Measurements from ENCODE around the gene MAP2K1. TPM values are rescaled to one million over a fixed set of nuclear protein-coding genes. Genes with fewer than 3 reads are reported as not detected.

MAP2K1 gene
- total and polyA plus RNA-seq, 5 donors from 2014 or later = 34.2 to 49.0 (median 38.6) TPM

GRCh38 chr15:66489179-66489791 is 102.6 kb downstream of the MAP2K1 start:
- Mint-ChIP-seq H3K4me1 (peaks cover 0 to 15% (median 8%) of the 10 kb centered on the region in 4 donors), H3K27me3 (no peaks in the 10 kb centered on the region), H3K36me3 (peaks cover 37% of the 10 kb centered on the region), H3K9me3 (no peaks in the 10 kb centered on the region), H3K4me3 (no peak overlapping the region), H3K27ac (peak overlapping the region in 1 of 3 donors; percentile 58)
- Histone ChIP-seq H3K27ac (ENCODE audit: insufficient read depth, low read length, poor library complexity, severe bottlenecking) (no peak overlapping the region), H3K36me3 (ENCODE audit: control insufficient read depth, insufficient read depth, low read length) (peaks cover 90% of the 10 kb centered on the region), H3K9me3 (ENCODE audit: control insufficient read depth in 2 of 2, low read length in 2 of 2) (no peaks in the 10 kb centered on the region), H3K4me3 (ENCODE audit: low read depth, low read length) (no peak overlapping the region), H3K4me1 (ENCODE audit: control insufficient read depth, insufficient read depth, low read length, poor library complexity, severe bottlenecking) (no peaks in the 10 kb centered on the region), H3K27me3 (ENCODE audit: control insufficient read depth, insufficient read depth, low read length) (no peaks in the 10 kb centered on the region)
- ATAC-seq (ENCODE audit: low read depth in 2 of 2) (no peak), DNase-seq (no peak)

GRCh38 chr15:66491846-66492245 is 105.1 kb downstream of the MAP2K1 start:
- Mint-ChIP-seq H3K36me3 (peaks cover 36% of the 10 kb centered on the region), H3K27me3 (no peaks in the 10 kb centered on the region), H3K4me1 (peaks cover 5 to 36% (median 20%) of the 10 kb centered on the region in 4 donors), H3K27ac (peak overlapping the region in 1 of 3 donors; percentile 49), H3K9me3 (no peaks in the 10 kb centered on the region), H3K4me3 (no peak overlapping the region)
- peaks cover 83% of the 10 kb centered on the region for H3K36me3 ChIP-seq (ENCODE audit: control insufficient read depth, insufficient read depth, low read length)
- H3K9me3 ChIP-seq (ENCODE audit: control insufficient read depth in 2 of 2, low read length in 2 of 2) = no peaks in the 10 kb centered on the region
- no peak for DNase-seq
- no peaks in the 10 kb centered on the region for H3K27me3 ChIP-seq (ENCODE audit: control insufficient read depth, insufficient read depth, low read length)
- no peak for ATAC-seq (ENCODE audit: low read depth in 2 of 2)
- H3K4me1 ChIP-seq (ENCODE audit: control insufficient read depth, insufficient read depth, low read length, poor library complexity, severe bottlenecking) = peaks cover 11% of the 10 kb centered on the region
- H3K27ac ChIP-seq (ENCODE audit: insufficient read depth, low read length, poor library complexity, severe bottlenecking) = no peak overlapping the region
- H3K4me3 ChIP-seq (ENCODE audit: low read depth, low read length) = no peak overlapping the region

GRCh38 chr15:66494262-66494661 is 107.5 kb downstream of the MAP2K1 start:
- Mint-ChIP-seq H3K4me1 (peaks cover 9 to 59% (median 36%) of the 10 kb centered on the region in 4 donors), H3K27me3 (peaks cover 5% of the 10 kb centered on the region), H3K4me3 (peak overlapping the region in 2 of 4 donors; percentile 17 to 44), H3K27ac (peak overlapping the region in 1 of 3 donors; percentile 32), H3K9me3 (no peaks in the 10 kb centered on the region), H3K36me3 (peaks cover 41% of the 10 kb centered on the region)
- Histone ChIP-seq H3K4me1 (ENCODE audit: control insufficient read depth, insufficient read depth, low read length, poor library complexity, severe bottlenecking) (peaks cover 24% of the 10 kb centered on the region), H3K4me3 (ENCODE audit: low read depth, low read length) (no peak overlapping the region), H3K36me3 (ENCODE audit: control insufficient read depth, insufficient read depth, low read length) (peaks cover 73% of the 10 kb centered on the region), H3K27ac (ENCODE audit: insufficient read depth, low read length, poor library complexity, severe bottlenecking) (no peak overlapping the region), H3K27me3 (ENCODE audit: control insufficient read depth, insufficient read depth, low read length) (no peaks in the 10 kb centered on the region), H3K9me3 (ENCODE audit: control insufficient read depth in 2 of 2, low read length in 2 of 2) (no peaks in the 10 kb centered on the region)
- DNase-seq (no peak), ATAC-seq (ENCODE audit: low read depth in 2 of 2) (no peak)

GRCh38 chr15:66496951-66497501 is 110.3 kb downstream of the MAP2K1 start:
- peaks cover 24% of the 10 kb centered on the region for H3K4me1 ChIP-seq (ENCODE audit: control insufficient read depth, insufficient read depth, low read length, poor library complexity, severe bottlenecking)

GRCh38 chr15:66497502-66498455 is 111.1 kb downstream of the MAP2K1 start, which contains the start of gene SNAPC5:
Gene SNAPC5, minus strand, starts transcription at chr15:66497762. Its CDS starts 31 bp downstream, at chr15:66497731.
- Mint-ChIP-seq H3K27ac (peak within 1 kb of the TSS; percentile 97 to 100 (median 99)), H3K9me3 (no peaks in the 10 kb centered on the region), H3K4me3 (peak within 1 kb of the TSS; percentile 97 to 99 (median 98)), H3K4me1 (peaks cover 14 to 71% (median 41%) of the 10 kb centered on the region in 4 donors), H3K27me3 (peaks cover 5% of the 10 kb centered on the region), H3K36me3 (peaks cover 51% of the 10 kb centered on the region)
- Histone ChIP-seq H3K27ac (ENCODE audit: insufficient read depth, low read length, poor library complexity, severe bottlenecking) (peak within 1 kb of the TSS; percentile 92), H3K36me3 (ENCODE audit: control insufficient read depth, insufficient read depth, low read length) (peaks cover 74% of the 10 kb centered on the region), H3K4me1 (ENCODE audit: control insufficient read depth, insufficient read depth, low read length, poor library complexity, severe bottlenecking) (peaks cover 30% of the 10 kb centered on the region), H3K4me3 (ENCODE audit: low read depth, low read length) (peak within 1 kb of the TSS; percentile 96), H3K27me3 (ENCODE audit: control insufficient read depth, insufficient read depth, low read length) (no peaks in the 10 kb centered on the region), H3K9me3 (ENCODE audit: control insufficient read depth in 2 of 2, low read length in 2 of 2) (no peaks in the 10 kb centered on the region)
- DNase-seq (peak; percentile 96 to 97 (median 97)), ATAC-seq (ENCODE audit: low read depth in 2 of 2) (peak; percentile 91 to 92)

More at GRCh38 chr15:66496951-66497501, 110.3 kb downstream of the MAP2K1 start:
- Histone ChIP-seq H3K9me3 (ENCODE audit: control insufficient read depth in 2 of 2, low read length in 2 of 2) (no peaks in the 10 kb centered on the region), H3K27me3 (ENCODE audit: control insufficient read depth, insufficient read depth, low read length) (no peaks in the 10 kb centered on the region), H3K36me3 (ENCODE audit: control insufficient read depth, insufficient read depth, low read length) (peaks cover 74% of the 10 kb centered on the region), H3K27ac (ENCODE audit: insufficient read depth, low read length, poor library complexity, severe bottlenecking) (peak overlapping the region; percentile 92), H3K4me3 (ENCODE audit: low read depth, low read length) (peak overlapping the region; percentile 96)
- H3K36me3 Mint-ChIP-seq = peaks cover 43% of the 10 kb centered on the region
- peak in 1 of 3 donors; percentile 60 for DNase-seq
- H3K4me1 Mint-ChIP-seq = peaks cover 14 to 64% (median 37%) of the 10 kb centered on the region in 4 donors
- H3K9me3 Mint-ChIP-seq = no peaks in the 10 kb centered on the region
- H3K4me3 Mint-ChIP-seq = peak overlapping the region; percentile 97 to 99 (median 98)
- peaks cover 5% of the 10 kb centered on the region for H3K27me3 Mint-ChIP-seq
- peak overlapping the region; percentile 97 to 100 (median 99) for H3K27ac Mint-ChIP-seq
- ATAC-seq (ENCODE audit: low read depth in 2 of 2) = peak; percentile 33 to 39

- Histone ChIP-seq H3K36me3 (ENCODE audit: control insufficient read depth, insufficient read depth, low read length) (peaks cover 71% of the 10 kb centered on the region), H3K4me3 (ENCODE audit: low read depth, low read length) (no peak overlapping the region), H3K4me1 (ENCODE audit: control insufficient read depth, insufficient read depth, low read length, poor library complexity, severe bottlenecking) (peaks cover 39% of the 10 kb centered on the region), H3K27me3 (ENCODE audit: control insufficient read depth, insufficient read depth, low read length) (no peaks in the 10 kb centered on the region), H3K27ac (ENCODE audit: insufficient read depth, low read length, poor library complexity, severe bottlenecking) (peak overlapping the region; percentile 92), H3K9me3 (ENCODE audit: control insufficient read depth in 2 of 2, low read length in 2 of 2) (no peaks in the 10 kb centered on the region)
- DNase-seq = peak in 2 of 3 donors; percentile 68
- Mint-ChIP-seq H3K27me3 (peaks cover 5% of the 10 kb centered on the region), H3K4me1 (peaks cover 14 to 77% (median 49%) of the 10 kb centered on the region in 4 donors), H3K4me3 (peak overlapping the region; percentile 38 to 99 (median 98)), H3K9me3 (no peaks in the 10 kb centered on the region), H3K27ac (peak overlapping the region; percentile 9 to 100 (median 99)), H3K36me3 (peaks cover 47% of the 10 kb centered on the region)
- no peak for ATAC-seq (ENCODE audit: low read depth in 2 of 2)
Measured at GRCh38 chr15:66498501-66499386, 112.0 kb downstream of the MAP2K1 start.
